ENCODE results near the gene AATK.

AATK gene

GRCh38 chr17:81196505-81197408, 30.7 kb upstream of the AATK start:
- no peak for DNase-seq

DNA sequence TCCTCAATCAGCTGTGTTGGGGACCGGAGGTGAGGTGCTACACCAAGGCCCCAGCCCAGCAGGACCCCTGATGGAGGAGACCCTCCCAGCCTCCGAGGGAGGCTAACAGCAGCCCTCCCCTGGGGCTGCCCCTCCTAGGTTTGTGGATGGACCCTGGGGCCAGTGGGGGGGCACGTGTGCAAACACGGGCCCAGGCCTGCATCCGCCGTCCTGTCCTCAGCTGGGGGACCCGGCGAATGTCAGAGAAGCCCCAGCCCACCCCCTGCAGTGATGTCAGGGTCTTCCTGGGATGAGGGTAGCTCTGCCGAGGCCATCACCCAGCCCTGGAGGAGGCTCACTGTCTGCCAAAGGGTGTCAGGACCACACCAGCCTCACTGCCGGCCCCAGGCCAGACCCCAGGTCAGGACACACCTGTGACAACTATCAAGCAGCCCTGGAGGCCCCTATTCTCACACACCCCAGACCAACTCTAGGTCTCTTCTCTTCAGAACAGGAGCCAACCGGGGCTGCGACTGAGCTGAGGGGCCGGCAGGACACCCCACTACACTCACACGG, 30.0 kb upstream of the AATK start:
- DNase-seq, result no peak

- no peak for DNase-seq
These were observed 29.2 kb upstream of the AATK start for GRCh38 chr17:81194941-81195901.

DNA sequence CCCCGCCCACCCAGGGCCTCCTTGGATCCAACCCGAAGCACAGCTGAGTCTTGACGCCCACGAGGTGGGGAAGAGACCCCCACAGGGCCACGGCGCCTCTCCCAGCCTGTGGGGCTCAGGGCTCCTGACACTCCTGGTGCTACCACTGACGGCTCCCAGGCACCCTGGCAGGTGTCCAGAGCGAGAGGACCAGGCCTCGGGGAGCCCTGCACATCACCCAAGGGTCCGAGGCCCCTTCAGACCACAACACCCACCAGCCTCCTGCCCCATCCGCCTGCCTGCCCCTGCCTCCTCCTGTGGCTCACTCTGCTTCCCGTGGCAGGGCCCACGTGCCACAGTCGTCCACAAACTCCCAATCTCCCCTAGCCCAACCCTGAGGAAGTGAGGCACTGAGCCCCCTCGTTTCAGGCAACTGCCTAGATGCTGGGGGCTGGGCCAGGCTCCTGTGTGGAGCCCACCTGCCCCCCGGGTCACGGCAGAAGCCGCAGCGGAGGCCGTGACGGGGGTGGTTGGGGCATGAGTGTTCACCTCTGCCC, 28.3 kb upstream of the AATK start:
- no peak for DNase-seq

DNA sequence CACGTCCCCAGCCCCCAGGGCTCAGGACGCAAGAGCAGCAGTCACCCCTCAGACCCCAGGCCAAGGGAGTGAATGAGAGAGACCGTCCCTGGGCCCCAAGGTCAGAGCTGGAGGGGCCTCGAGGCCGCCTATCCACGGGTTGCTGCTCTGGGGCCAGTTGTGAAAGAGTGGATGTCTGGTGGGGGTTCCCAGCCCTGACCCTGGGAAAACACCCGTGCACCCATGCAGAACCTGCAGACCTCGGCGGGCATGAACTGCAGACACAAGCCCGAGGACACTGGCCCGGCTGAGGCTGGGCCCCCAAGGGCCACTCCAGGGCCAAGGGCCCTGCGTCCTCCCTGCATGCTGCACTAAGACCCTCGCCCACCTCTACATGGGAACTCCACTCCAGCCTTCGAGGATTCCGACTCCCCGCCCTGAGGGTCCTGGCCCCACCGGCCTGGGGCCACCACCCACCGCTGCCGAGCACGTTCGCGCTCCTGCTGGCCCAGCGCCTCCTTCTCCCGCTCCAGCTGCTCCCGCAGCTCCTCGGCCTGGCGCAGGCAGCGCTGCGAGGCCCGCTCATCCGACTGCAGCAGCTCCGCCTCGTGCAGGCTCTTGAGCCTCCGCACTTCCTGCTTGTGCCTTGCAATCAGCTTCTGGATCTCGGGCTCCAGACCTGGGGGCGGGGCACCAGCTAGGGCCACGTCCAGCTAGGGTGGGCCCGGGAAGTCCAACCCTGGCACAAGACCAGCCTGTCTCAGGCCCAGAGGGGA, 27.6 kb upstream of the AATK start:
- DNase-seq, result no peak

DNA sequence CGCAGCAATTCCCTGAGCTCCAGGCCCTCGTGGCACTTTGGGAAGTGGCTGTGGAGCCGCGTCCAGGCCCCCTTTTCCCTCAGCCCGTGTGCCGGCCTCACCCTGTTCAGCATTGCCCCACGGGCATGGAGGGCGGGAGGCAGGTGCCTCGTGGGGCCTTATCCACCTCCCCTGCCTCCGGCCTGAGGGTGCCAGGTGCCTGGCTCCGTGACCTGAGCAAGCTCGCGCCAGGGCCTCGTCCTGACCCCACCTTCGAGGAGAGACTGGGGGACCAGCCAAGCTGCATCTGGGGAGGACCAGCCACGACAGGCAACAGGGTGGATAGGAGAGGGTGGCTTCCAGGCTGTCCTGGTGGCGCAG, 27.0 kb upstream of the AATK start:
- no peak for DNase-seq

DNA sequence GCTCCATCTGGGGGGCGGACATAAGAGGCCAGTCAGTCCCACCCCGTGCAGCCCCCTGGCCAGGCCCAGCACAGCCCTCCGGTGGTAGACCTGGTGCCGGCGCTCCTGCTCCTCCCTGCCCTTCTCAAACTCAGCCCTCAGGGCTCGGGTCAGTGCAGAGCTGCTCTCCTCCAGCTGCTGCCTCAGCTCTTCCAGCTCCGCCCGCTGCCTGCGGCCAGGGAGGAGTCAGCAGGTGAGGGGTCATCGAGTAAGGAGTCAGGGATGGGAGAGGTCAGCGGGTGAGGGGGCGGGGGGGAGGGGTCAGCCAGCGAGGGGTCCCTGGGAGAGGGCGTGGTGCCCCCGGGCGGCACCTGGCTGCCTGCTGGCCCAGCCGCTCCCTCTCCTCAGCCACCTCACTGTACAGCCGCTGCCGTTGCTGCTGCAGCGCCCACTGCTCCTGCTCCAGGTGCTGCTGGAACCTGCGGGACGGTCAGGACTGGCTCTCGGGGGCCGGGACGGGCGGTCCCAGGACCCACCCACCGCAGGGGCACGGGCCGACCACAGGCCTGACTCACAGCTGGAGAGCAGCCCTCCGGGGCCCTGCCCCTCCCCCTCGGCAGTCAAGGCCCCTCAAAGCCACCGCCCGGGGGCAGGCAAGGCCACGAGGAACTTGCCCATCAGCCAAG, 26.5 kb upstream of the AATK start:
- no peak for DNase-seq

GRCh38 chr17:81191646-81192045, 25.6 kb upstream of the AATK start:
- no peak for DNase-seq

DNA sequence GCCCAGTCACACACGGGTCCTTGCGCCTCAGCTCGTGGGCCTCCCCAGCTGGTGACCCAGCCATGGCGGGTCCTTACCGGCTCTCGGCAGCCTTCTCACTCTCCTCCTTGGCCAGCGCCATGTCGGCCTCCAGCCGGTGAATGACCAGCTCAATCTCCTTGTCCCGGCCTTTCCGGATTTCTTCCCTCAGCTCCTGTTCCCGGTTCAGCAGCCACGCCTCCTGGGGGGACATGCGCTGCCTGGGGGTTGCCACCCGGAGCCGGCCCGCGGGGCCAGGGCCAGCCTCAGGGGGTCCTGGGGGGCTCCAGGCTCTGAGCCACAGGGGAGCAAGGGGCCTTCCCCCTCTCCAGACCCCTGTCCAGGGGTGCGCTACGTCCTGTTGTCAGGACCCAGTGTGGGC, 25.1 kb upstream of the AATK start:
- no peak for DNase-seq

GRCh38 chr17:81190591-81190990, 24.6 kb upstream of the AATK start:
- no peak for DNase-seq

GRCh38 chr17:81189670-81190530, 23.9 kb upstream of the AATK start:
- DNase-seq, result no peak

DNA sequence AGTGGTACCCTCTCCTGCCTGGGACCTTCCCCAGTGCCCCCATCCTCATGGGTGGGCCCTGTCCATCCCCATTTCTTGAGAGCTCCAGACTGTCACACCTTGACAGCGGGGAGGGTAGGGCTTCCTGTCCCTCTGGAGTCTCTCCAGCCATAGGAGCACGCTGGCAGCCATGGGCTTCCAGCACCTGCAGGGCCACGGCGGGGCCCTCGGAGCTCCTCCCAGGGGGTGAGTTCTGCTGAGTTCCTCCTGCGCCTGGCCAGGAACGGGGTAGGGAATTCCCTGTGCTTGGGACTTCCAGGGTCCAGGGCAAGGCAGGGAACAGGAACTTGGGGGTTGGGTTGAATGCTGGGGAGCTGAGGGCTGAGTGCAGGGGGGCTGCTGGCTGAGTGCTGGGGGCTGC, 23.0 kb upstream of the AATK start:
- DNase-seq, result no peak

- no peak for DNase-seq
These were observed 22.4 kb upstream of the AATK start for GRCh38 chr17:81188491-81188840.

- no peak for DNase-seq
These were observed 21.8 kb upstream of the AATK start for GRCh38 chr17:81187586-81188490.

GRCh38 chr17:81187120-81187519, 21.1 kb upstream of the AATK start:
- DNase-seq, result no peak

DNA sequence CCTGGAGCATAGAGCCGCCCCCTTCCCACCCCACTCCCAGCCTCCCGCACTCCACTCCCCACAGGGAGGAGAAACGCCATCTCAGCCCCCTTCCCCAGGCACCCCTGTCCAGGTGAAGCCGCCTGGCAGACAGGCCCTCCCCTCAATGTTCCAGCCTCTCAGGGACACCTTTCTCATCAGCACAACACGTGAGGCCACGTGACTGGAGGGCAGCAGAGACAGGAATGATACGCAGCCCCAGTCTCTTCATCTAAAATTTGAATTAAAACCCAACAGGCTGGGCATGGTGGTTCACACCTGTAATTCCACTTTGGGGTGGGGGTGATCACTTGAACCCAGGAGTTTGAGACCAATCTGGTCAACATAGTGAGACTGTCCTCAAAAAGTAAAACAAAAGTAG, 20.2 kb upstream of the AATK start:
- DNase-seq, result no peak

DNA sequence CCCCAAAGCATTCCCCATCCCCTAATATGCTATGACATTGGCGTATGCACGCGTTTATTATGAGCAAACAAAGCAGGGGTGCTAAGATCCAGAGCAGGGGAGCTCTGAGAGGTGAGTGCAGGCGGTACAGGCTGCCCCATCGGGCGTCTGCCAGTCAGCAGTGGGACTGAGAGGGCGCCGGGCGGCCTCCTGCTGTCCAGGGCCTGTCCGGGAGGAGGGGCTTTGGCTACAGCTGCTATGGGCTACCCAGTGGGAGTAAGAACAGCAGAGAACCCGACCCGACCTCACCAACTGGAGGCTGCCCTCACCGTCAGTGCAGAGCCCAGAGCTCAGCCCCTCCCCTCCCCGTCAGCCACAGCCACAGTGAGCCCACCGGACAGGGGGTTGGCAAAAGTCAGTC, 18.5 kb upstream of the AATK start:
- no peak for DNase-seq

- no peak for DNase-seq
These were observed 17.8 kb upstream of the AATK start for GRCh38 chr17:81183807-81184206.

DNA sequence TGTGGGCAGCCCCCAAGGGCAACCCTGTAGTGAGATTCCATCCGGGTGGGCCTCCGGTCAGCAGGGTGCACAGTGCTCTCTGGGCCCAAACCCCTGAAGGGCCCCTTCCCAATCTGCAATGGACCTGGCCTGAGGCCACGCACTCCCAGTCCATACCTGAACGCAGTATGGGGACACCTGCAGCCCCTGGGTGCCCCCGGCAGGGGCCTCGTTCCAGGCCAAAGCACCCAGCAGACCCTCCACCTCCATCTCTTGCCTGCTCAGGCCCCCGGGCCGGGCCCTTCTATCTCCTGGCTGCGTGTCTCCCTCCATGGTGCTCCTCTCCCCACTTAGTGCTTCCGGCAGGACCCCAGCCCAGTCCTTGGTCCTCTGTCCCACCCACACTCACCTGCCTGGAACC, 17.3 kb upstream of the AATK start:
- no peak for DNase-seq

DNA sequence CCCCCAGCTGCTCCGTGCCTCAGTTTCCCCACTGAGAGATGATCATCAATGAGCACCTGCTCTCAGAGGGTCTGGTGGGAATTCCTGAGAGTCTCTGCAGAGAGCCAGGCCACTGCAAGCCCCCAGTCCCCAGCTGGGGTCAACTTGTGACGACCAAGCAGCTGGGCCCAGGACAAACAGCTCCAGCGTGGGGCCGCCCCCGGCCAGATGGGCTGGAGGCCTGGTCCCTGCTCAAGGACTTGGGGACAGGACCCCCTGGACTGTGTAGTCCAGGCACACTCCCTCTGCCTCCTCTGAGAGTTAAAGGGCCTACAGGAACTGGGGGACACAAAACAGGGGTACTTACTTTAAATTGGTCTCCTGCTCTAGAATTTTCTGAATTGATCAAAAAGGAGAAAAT, 16.6 kb upstream of the AATK start:
- DNase-seq, result no peak
